GM21423 (cell line): ENCODE data around the gene MRGPRX3.
"Not testable (repeated sequence)": the region's sequence is repeated elsewhere in the genome, so short reads cannot be mapped to it uniquely, and the experiment has no call there.

Experiments
- ATAC-seq: cut with Tn5 transposase; IDR thresholded peaks from one replicate; pipeline ENCODE4 v1.9.1; 2021; ENCODE audit warnings: mild to moderate bottlenecking, moderate library complexity; ENCODE audit not compliant: unreplicated experiment

The MRGPRX3 gene

GRCh38 chr11:18132341-18132740 lies at the start of gene MRGPRX3:
Gene MRGPRX3 (plus strand): TSS chr11:18132571. CDS start chr11:18137203, 4,632 bp downstream.
- ATAC-seq, result no peak

DNA sequence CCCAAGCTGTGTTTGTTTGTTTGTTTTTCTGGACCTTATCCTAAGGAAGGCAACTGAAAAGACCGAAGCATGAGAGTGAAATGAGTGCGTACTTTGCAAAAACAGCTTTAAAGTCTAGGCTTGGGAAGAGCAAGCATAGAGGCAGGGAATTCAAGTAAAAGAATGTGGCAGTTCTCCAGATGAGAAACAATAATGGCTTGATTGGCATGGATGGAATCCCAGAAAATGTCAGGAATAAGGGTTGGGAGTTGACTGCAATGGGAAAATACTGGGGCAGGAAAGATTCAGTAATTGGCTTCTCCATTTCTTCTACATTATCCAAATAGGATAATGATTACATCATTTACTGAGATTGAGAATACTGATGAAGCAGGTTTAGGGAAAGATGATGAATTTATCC lies 44.0 kb upstream of the MRGPRX3 start:
- ATAC-seq, result no peak

DNA sequence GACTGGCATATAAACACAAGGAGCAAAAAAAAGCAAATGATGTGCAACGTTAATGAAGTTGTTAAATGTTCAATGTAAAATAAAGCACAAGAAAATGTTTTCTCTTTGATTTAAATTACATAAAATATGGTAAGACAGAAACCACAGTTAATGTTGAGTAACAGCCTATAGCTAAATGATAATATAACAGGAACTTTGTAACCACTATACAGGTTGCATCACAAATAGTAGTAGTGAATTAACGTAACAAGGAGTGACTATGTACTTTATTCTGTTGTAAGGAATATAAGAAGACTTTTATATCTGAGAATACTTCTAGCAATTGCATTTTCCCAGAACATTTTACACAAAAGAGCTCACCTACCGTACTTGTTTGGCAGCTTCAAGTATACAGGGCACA lies 43.4 kb upstream of the MRGPRX3 start:
- no peak for ATAC-seq

DNA sequence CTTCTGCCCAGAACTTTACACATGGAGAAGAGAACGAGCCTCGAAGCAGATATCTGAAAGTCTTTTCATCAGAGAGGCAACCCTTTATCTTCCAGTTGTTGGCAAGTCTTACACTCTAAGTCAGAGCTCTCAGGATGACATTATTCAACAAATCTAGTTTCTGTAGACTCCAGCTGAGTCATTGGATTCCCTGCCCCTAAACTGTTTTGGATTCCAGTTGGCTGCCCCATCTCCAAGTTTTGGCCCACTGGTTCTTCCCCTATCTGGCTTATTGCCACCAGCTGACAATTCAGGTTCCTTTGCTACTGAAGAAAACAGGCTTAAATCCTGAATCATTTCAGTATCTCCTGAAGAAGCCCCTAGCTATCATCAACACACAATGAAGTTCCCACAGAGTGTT lies 40.6 kb upstream of the MRGPRX3 start:
- no peak for ATAC-seq

DNA sequence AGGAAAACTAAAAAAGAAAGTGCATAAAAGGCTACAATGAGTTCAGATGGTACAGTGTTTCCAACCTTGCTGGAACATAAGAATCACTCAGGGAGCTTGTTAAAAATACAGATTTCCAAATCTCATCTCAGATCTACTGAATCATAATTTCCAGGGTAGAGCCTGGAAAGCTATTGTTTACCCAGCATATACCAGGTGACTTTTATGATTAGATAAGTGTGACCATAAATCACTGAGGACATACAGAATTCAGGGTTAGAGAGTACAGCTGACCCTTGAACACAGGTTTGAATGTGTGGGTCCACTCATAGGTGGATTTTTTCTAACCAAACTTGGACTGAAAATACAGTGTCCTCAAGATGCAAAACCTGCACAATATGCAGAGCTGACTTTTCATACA lies 38.4 kb upstream of the MRGPRX3 start:
- no peak for ATAC-seq

- ATAC-seq, result no peak
These were observed 31.3 kb upstream of the MRGPRX3 start for GRCh38 chr11:18100926-18101656.

GRCh38 chr11:18105086-18105801 lies 27.1 kb upstream of the MRGPRX3 start:
- no peak for ATAC-seq

DNA sequence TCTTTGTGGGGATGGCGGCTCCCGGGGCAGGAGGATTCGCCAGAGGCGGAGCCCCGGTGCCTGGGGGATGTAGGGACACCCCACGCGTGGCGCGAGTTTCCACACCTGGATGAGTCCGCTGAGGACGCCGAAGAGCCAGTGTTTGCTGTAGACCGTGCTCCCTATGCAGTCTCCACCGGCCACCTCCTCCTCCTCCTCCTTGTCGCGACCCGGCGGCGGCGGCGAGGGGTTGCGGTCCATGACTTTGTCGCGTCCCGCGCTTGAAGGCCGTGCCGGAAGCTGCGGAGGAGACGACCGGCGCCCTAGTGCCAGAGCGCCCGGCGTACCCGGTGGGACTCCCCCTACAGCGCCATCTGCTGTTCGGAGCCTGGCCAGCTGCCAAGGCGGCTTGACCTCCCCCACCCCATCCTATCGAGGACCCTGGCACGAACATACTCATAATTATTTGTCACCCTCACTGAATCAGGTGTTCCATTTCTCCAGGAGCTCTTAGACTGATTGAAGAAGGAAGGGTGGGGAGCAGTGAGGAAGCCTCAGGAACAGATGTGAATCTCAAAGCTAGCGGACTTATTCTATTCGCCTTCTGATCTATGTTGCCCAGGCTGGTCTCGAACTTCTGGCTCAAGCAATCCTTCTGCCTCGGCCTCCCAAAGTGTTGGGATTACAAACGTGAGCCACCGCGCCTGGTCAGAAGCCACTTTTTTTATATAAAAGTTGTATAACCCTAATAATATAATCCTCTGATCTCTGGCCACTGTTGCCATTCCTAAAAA lies 26.4 kb upstream of the MRGPRX3 start, which contains the start of gene SAAL1:
SAAL1 (minus strand) TSS at position 281 of the 773 bp plus-strand sequence; CDS start at position 240, 41 bp downstream.
- peak; percentile 98 for ATAC-seq

- no peak for ATAC-seq
These were observed 25.7 kb upstream of the MRGPRX3 start for GRCh38 chr11:18106688-18107087.

DNA sequence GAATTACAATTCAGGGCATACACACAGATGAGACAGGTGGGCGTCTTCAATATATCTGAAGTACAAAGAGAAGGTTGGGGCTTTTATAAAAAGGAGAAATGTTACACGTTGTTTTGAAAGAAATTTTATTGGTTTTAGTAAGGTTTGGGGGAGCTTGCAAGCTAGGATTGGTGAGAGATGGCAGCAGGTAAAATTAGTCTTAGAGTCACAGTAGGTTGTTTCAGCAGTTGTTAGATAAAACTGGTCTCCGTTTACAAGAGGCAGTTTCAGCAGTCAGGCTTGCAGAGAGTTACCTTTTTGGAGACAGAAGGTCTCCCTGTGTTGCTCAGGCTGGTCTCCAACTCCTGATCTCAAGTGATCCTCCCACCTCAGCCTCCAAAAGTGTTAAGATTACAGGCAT lies 24.1 kb upstream of the MRGPRX3 start:
- no peak for ATAC-seq

GRCh38 chr11:18111005-18111404 lies 21.4 kb upstream of the MRGPRX3 start:
- no peak for ATAC-seq

- ATAC-seq, result peak; percentile 81
These were observed 16.8 kb upstream of the MRGPRX3 start for GRCh38 chr11:18115360-18116127.

DNA sequence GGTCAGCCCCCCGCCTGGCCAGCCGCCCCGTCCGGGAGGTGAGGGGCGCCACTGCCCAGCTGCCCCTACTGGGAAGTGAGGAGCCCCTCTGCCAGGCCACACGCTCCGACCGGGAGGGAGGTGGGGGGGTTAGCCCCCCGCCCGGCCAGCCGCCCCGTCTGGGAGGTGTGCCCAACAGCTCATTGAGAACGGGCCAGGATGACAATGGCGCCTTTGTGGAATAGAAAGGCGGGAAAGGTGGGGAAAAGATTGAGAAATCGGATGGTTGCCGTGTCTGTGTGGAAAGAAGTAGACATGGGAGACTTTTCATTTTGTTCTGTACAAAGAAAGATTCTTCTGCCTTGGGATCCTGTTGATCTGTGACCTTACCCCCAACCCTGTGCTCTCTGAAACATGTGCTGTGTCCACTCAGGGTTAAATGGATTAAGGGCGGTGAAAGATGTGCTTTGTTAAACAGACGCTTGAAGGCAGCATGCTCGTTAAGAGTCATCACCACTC lies 11.0 kb upstream of the MRGPRX3 start:
- not testable (repeated sequence) for ATAC-seq

GRCh38 chr11:18131115-18131514 lies 1.3 kb upstream of the MRGPRX3 start:
- ATAC-seq, result not testable (repeated sequence)

DNA sequence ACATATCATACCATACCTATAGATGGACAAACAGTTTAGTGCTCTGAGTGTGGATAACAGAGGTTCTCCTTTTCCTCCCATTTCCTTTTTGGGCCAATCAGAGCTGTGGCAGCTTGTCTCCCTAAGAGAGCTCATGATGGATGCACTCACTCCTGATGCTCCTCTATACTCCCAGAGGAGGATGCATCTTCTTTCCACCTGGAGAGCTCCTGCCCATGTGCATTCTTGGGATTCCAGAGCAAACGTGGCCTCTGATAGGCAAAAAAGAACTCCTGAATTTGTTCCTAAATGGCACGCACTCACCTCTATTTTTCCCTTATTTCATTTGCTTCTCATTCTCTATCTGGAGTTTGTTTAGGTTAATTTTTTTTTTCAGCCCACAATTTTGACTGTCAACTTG lies 2.9 kb downstream of the MRGPRX3 start:
- ATAC-seq, result no peak

- ATAC-seq, result no peak
These were observed 4.9 kb downstream of the MRGPRX3 start for GRCh38 chr11:18137186-18137800.

GRCh38 chr11:18140145-18140544 lies 7.8 kb downstream of the MRGPRX3 start:
- ATAC-seq, result no peak

- ATAC-seq, result no peak
These were observed 11.9 kb downstream of the MRGPRX3 start for GRCh38 chr11:18144243-18144642.

- no peak for ATAC-seq
These were observed 12.7 kb downstream of the MRGPRX3 start for GRCh38 chr11:18145025-18145424.

DNA sequence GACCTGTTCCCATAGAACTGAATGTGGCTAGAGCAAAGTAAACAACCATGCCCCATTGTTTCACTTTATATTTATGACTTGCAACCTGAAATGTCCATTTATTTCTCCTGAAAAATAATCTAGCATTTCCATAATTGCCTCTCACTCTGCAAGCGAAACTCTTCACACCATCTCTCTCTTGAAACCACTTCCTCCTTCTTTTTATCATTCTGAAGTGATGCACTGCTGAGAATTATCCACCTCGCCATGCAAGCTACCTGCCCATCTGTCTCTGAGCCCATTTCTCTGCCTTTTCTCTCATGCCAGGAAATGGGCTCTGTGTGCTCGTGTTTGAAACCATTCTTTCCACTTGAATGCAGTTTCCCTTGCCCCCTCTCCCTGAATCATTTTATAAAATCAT lies 13.5 kb downstream of the MRGPRX3 start:
- no peak for ATAC-seq
